Measurements from ENCODE around the gene SCUBE1. TPM values are rescaled to one million over a fixed set of nuclear protein-coding genes. Genes with fewer than 3 reads are reported as not detected.
A peak's percentile ranks its signal among the peaks of the same experiment; 100 is the strongest.

SCUBE1 gene
- total RNA-seq, 1 donor from 2014 or later, result 16.6 TPM

GRCh38 chr22:43230971-43231723, 112.0 kb downstream of the SCUBE1 start:
- ATAC-seq, result peak; percentile 74 to 75
- DNase-seq, result peak; percentile 67
- TF ChIP-seq CTCF (IDR thresholded peaks at IDR 0.05), result peak; percentile 93
- no peaks in the 10 kb centered on the region for H3K36me3 ChIP-seq
- no peak overlapping the region for H3K27ac ChIP-seq
- no peaks in the 10 kb centered on the region for H3K9me3 ChIP-seq
- intact Hi-C loops (cut with DNase I), result no loop called here
- no peaks in the 10 kb centered on the region for H3K27me3 ChIP-seq (ENCODE audit: low read depth)
- no peaks in the 10 kb centered on the region for H3K4me1 ChIP-seq
- H3K4me3 ChIP-seq, result no peak overlapping the region

GRCh38 chr22:43230571-43230970, 112.6 kb downstream of the SCUBE1 start:
- ATAC-seq, result no peak
- Histone ChIP-seq H3K9me3 (no peaks in the 10 kb centered on the region), H3K36me3 (no peaks in the 10 kb centered on the region), H3K4me1 (no peaks in the 10 kb centered on the region), H3K27me3 (ENCODE audit: low read depth) (no peaks in the 10 kb centered on the region), H3K27ac (no peak overlapping the region), H3K4me3 (no peak overlapping the region)
- TF ChIP-seq CTCF (IDR thresholded peaks at IDR 0.05), result no peak
- intact Hi-C loops (cut with DNase I), result no loop called here
- no peak for DNase-seq

GRCh38 chr22:43228863-43229262, 114.3 kb downstream of the SCUBE1 start:
- Histone ChIP-seq H3K36me3 (no peaks in the 10 kb centered on the region), H3K27me3 (ENCODE audit: low read depth) (no peaks in the 10 kb centered on the region), H3K9me3 (no peaks in the 10 kb centered on the region), H3K27ac (no peak overlapping the region), H3K4me3 (no peak overlapping the region), H3K4me1 (no peaks in the 10 kb centered on the region)
- ATAC-seq, result no peak
- no peak for TF ChIP-seq CTCF (IDR thresholded peaks at IDR 0.05)
- intact Hi-C loops (cut with DNase I), result no loop called here
- DNase-seq, result no peak

GRCh38 chr22:43228330-43228729, 114.8 kb downstream of the SCUBE1 start:
- H3K9me3 ChIP-seq, result no peaks in the 10 kb centered on the region
- intact Hi-C loops (cut with DNase I), result no loop called here
- no peaks in the 10 kb centered on the region for H3K27me3 ChIP-seq (ENCODE audit: low read depth)
- DNase-seq (no peak), ATAC-seq (no peak)
- no peak overlapping the region for H3K4me3 ChIP-seq
- H3K36me3 ChIP-seq, result no peaks in the 10 kb centered on the region
- TF ChIP-seq CTCF (IDR thresholded peaks at IDR 0.05), result peak; percentile 14
- no peak overlapping the region for H3K27ac ChIP-seq
- H3K4me1 ChIP-seq, result no peaks in the 10 kb centered on the region

GRCh38 chr22:43227239-43227630, 115.9 kb downstream of the SCUBE1 start:
- H3K9me3 ChIP-seq, result no peaks in the 10 kb centered on the region
- TF ChIP-seq CTCF (IDR thresholded peaks at IDR 0.05), result no peak
- H3K36me3 ChIP-seq, result no peaks in the 10 kb centered on the region
- no peak overlapping the region for H3K27ac ChIP-seq
- H3K27me3 ChIP-seq (ENCODE audit: low read depth), result no peaks in the 10 kb centered on the region
- intact Hi-C loops (cut with DNase I), result no loop called here
- no peak for ATAC-seq
- no peak for DNase-seq
- peaks cover 4% of the 10 kb centered on the region for H3K4me1 ChIP-seq
- H3K4me3 ChIP-seq, result no peak overlapping the region
